HepG2 (cell line): ENCODE measurements around the gene RNF213. TPM values are rescaled to one million over a fixed set of nuclear protein-coding genes. Genes with fewer than 3 reads are reported as not detected.

Experiments
- ATAC-seq: fragments of 200-7000 bp; cut with Tn5 transposase; 3 replicates; pipeline ENCODE4 v1.9.1; 2020; ENCODE audit warnings: mild to moderate bottlenecking, moderate library complexity
- BruUV-seq: library from RNA; stranded (reverse); fragments of 400-500 nt; replicated peaks from 2 replicates; lab custom pipeline; 2021; lab: Mats Ljungman, UMichigan
- CTCF ChIA-PET: fragments of 300-600 bp; formaldehyde crosslinking; extraction: SDS; loops from one replicate; lab custom pipeline; 2021; ENCODE audit warnings: low total read pairs, inconsistent platforms, low intra/inter-chr PET ratio; lab: Yijun Ruan, JAX
- POLR2A ChIA-PET: fragments of 350-600 bp; sonication (Branson Sonifier 250); formaldehyde crosslinking; loops from one replicate; lab custom pipeline; 2020; ENCODE audit warnings: antibody characterized with exemption, inconsistent platforms; lab: Yijun Ruan, JAX
- DNase-seq: peaks from one replicate; pipeline ENCODE4 v3.0.0-alpha.2; 2015; ENCODE audit warnings: low spot score
- FAIRE-seq: peaks from 3 replicates; lab custom pipeline; 2011; peaks lifted over from hg19 to GRCh38; lab: Jason Lieb, UNC
- H2AFZ ChIP-seq: one replicate; pipeline ENCODE4 v1.6.1; 2011; ENCODE audit warnings: low read length, inconsistent platforms
- H3K27ac ChIP-seq: fragments of 300-600 bp; 3 replicates; pipeline ENCODE4 v1.8.0; 2011; ENCODE audit warnings: mixed run types, mild to moderate bottlenecking, mixed read lengths, low read length, inconsistent platforms; ENCODE audit not compliant: insufficient read depth; ENCODE audit errors: extremely low read length
- H3K27me3 ChIP-seq, 2 experiments: fragments of 200-600 bp in 1 of 2; 2 replicates in 1 of 2; 3 replicates in 1 of 2; pipeline versions ENCODE4 v1.6.0 to v1.8.0; 2011; ENCODE audit warnings: low read length in 2 of 2, mild to moderate bottlenecking in 2 of 2, moderate library complexity in 2 of 2, inconsistent platforms in 1 of 2; ENCODE audit not compliant: insufficient read depth in 2 of 2, control insufficient read depth in 1 of 2
- H3K36me3 ChIP-seq, 2 experiments: fragments of 200-600 bp in 1 of 2; replicated peaks in 1 of 2; 2 replicates in 1 of 2; 3 replicates in 1 of 2; pipeline versions ENCODE4 v1.5.1 to v1.8.0; 2011; ENCODE audit warnings: low read length in 2 of 2, inconsistent platforms in 1 of 2; ENCODE audit not compliant: insufficient read depth in 2 of 2, control insufficient read depth in 1 of 2
- H3K4me1 ChIP-seq: 2 replicates; pipeline ENCODE4 v1.5.1; 2012; ENCODE audit warnings: low read length, inconsistent platforms; ENCODE audit not compliant: insufficient read depth
- H3K4me2 ChIP-seq: 2 replicates; pipeline ENCODE4 v1.6.0; 2011; ENCODE audit warnings: low read depth, low read length, inconsistent platforms
- H3K4me3 ChIP-seq, 3 experiments: fragments of 200-600 bp in 1 of 3; sonication (generic), shearing (Covaris generic) in 1 of 3; replicated peaks in 1 of 3; 2 replicates each; pipeline ENCODE4 v1.5.1; 2011 to 2016; ENCODE audit warnings: low read length in 3 of 3, inconsistent platforms in 2 of 3, low read depth in 2 of 3, mild to moderate bottlenecking in 2 of 3, control low read depth in 1 of 3, mixed read lengths in 1 of 3; ENCODE audit not compliant: insufficient read depth in 1 of 3
- H3K79me2 ChIP-seq: one replicate; pipeline ENCODE4 v1.6.1; 2011; ENCODE audit warnings: low read length, inconsistent platforms; ENCODE audit not compliant: insufficient read depth
- H3K9ac ChIP-seq: 2 replicates; pipeline ENCODE4 v1.6.0; 2011; ENCODE audit warnings: mild to moderate bottlenecking, low read depth, low read length, inconsistent platforms; ENCODE audit not compliant: insufficient read depth
- H3K9me3 ChIP-seq: 2 replicates; pipeline ENCODE4 v1.5.1; 2012; ENCODE audit warnings: mild to moderate bottlenecking, low read length
- H4K20me1 ChIP-seq: 2 replicates; pipeline ENCODE4 v1.6.0; 2011; ENCODE audit warnings: inconsistent platforms, mild to moderate bottlenecking, low read length, moderate library complexity; ENCODE audit not compliant: insufficient read depth
- CCAR2 ChIP-seq: fragments of 200-400 bp; formaldehyde crosslinking; optimal IDR thresholded peaks from 2 replicates; pipeline ENCODE3; 2018; ENCODE audit warnings: low read depth, mild to moderate bottlenecking, low read length, moderate library complexity
- MAFK ChIP-seq, 2 experiments: IDR thresholded peaks in 1 of 2; conservative IDR thresholded peaks in 1 of 2; 2 replicates each; pipeline ENCODE4 v1.6.1; 2011; ENCODE audit warnings: improper control_type of control experiment in 2 of 2, low read length in 2 of 2
- TBL1XR1 ChIP-seq: fragments of 150-350 bp; IDR thresholded peaks from 2 replicates; pipeline ENCODE4 v1.6.1; 2014; ENCODE audit warnings: borderline replicate concordance, low read length; ENCODE audit not compliant: partially characterized antibody
- ZHX1 ChIP-seq: sonication (generic); formaldehyde crosslinking; IDR thresholded peaks from 2 replicates; pipeline ENCODE4 v1.8.1; 2022; ENCODE audit warnings: low read depth, mild to moderate bottlenecking, missing genetic modification reagents
- ZIK1 ChIP-seq: sonication (generic); formaldehyde crosslinking; IDR thresholded peaks from 2 replicates; pipeline ENCODE4 v1.5.0; 2020; ENCODE audit warnings: mild to moderate bottlenecking, low read depth, missing genetic modification reagents, borderline replicate concordance
- ZMYM2 ChIP-seq: sonication (generic); formaldehyde crosslinking; IDR thresholded peaks from 2 replicates; pipeline ENCODE4 v1.8.0; 2022; ENCODE audit warnings: mild to moderate bottlenecking, missing genetic modification reagents
- ZNF335 ChIP-seq: sonication (generic); formaldehyde crosslinking; IDR thresholded peaks from 2 replicates; pipeline ENCODE4 v1.4.0; 2020; ENCODE audit warnings: missing genetic modification reagents
- ZNF879 ChIP-seq: sonication (generic); formaldehyde crosslinking; IDR thresholded peaks from 2 replicates; pipeline ENCODE4 v1.8.1; 2023; ENCODE audit warnings: missing genetic modification reagents
- WGBS: methylation state at CpG from one replicate; pipeline ENCODE4 v1.1.6; 2017; ENCODE audit warnings: low lambda C conversion rate; 5-methylcytosine and 5-hydroxymethylcytosine counted together
- in situ Hi-C: cut with HindIII; loops from 2 replicates; pipeline ENCODE4 v1.10.0; 2017; ENCODE audit warnings: low pct_unique_long_range_greater_than_20kb; ENCODE audit not compliant: extremely low pct_ligation_motif_present
- intact Hi-C: fragments of 100-400 bp; cut with micrococcal nuclease; formaldehyde crosslinking; loops from one replicate; pipeline ENCODE4 v1.10.0; 2022; ENCODE audit not compliant: unreplicated experiment
- polyA plus RNA-seq, 8 experiments: library from polyadenylated mRNA; depleted of rRNA in 3 of 8; stranded (reverse) in 7 of 8; unstranded in 1 of 8; fragments of >200 nt; fragmentation: Illumina TruSeq in 4 of 8; extraction: Trizol in 4 of 8; gene quantifications; 2 replicates each; pipeline versions ENCODE4 v1.2.1 to v1.2.3, GENCODE V29; 2011 to 2016; ENCODE audit warnings: low read depth in 4 of 8, missing spikeins in 1 of 8, mixed read lengths in 1 of 8; ENCODE audit not compliant: insufficient read depth in 1 of 8
- total RNA-seq, 5 experiments: library from RNA; depleted of rRNA; stranded (reverse); fragments of >200 nt; fragmentation: Illumina TruSeq; extraction: Trizol; gene quantifications; 2 replicates each; pipeline ENCODE4 v1.2.3, GENCODE V29; 2016; ENCODE audit warnings: low read depth in 1 of 5
- TF ChIP-seq, protein P1 (sequence below): sonication (generic); formaldehyde crosslinking; IDR thresholded peaks from 2 replicates; pipeline ENCODE4 v1.4.0; 2020; ENCODE audit warnings: mild to moderate bottlenecking, missing genetic modification reagents

Gene RNF213
- total and polyA plus RNA-seq, 2 of the 13 experiments (the other 11 are each of a cell fraction or from before 2014, with no cell fraction given) = 38.6 to 38.7 TPM

- H3K9me3 ChIP-seq = no peaks in the 10 kb centered on the region
- H3K27ac ChIP-seq = no peak overlapping the region
- H3K9ac ChIP-seq = no peak overlapping the region
- peaks cover 13% of the 10 kb centered on the region for H3K4me1 ChIP-seq
- H3K79me2 ChIP-seq = no peaks in the 10 kb centered on the region
- in situ Hi-C loops = no loop called here
- ChIA-PET CTCF (no interaction called here), POLR2A (no interaction called here)
- no TSS peak for BruUV-seq
- H3K36me3 ChIP-seq = no peaks in the 10 kb centered on the region
- TF ChIP-seq, protein P1, sequence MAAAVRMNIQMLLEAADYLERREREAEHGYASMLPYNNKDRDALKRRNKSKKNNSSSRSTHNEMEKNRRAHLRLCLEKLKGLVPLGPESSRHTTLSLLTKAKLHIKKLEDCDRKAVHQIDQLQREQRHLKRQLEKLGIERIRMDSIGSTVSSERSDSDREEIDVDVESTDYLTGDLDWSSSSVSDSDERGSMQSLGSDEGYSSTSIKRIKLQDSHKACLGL (CRISPR knock-in tag) = no peak
- TF ChIP-seq CCAR2 (no peak), ZIK1 (CRISPR knock-in tag) (no peak), MAFK (conservative IDR thresholded peaks at IDR 0.05 in 1 of 2, IDR thresholded peaks at IDR 0.05 in 1 of 2; ENCODE audit: low read length in 2 of 2) (no peak), TBL1XR1 (no peak), ZMYM2 (CRISPR knock-in tag) (no peak), ZNF335 (no peak), ZHX1 (CRISPR knock-in tag) (no peak), ZNF879 (CRISPR knock-in tag) (no peak)
- peaks cover 9 to 22% of the 10 kb centered on the region in 2 experiments; a peak in 3 of 5 replicates for H3K27me3 ChIP-seq
- ATAC-seq = no peak
- no peak overlapping the region for H3K4me3 ChIP-seq
- H2AFZ ChIP-seq = no peak overlapping the region
- WGBS = 14% methylated on average over 9 of the region's 31 CpGs
- no peak for DNase-seq
- intact Hi-C loops = no loop called here
- no peak for FAIRE-seq
- no peak overlapping the region for H3K4me2 ChIP-seq
- peaks cover 14% of the 10 kb centered on the region; the same call in 1 of the 2 replicates for H4K20me1 ChIP-seq
Measured at GRCh38 chr17:80443916-80444643, 183.4 kb downstream of the RNF213 start.
